22Rv1 (cell line): ENCODE measurements around the gene TTF1.

Experiments used
- ZFX ChIP-seq: fragments of 450-650 bp; IDR thresholded peaks from 2 replicates; pipeline ENCODE4 v1.6.1; 2017; ENCODE audit warnings: antibody characterized with exemption, borderline replicate concordance
- TF ChIP-seq, protein P1 (sequence below): fragments of 450-650 bp; IDR thresholded peaks from 2 replicates; pipeline ENCODE4 v1.5.1; 2017; ENCODE audit warnings: mild to moderate bottlenecking

DNA sequence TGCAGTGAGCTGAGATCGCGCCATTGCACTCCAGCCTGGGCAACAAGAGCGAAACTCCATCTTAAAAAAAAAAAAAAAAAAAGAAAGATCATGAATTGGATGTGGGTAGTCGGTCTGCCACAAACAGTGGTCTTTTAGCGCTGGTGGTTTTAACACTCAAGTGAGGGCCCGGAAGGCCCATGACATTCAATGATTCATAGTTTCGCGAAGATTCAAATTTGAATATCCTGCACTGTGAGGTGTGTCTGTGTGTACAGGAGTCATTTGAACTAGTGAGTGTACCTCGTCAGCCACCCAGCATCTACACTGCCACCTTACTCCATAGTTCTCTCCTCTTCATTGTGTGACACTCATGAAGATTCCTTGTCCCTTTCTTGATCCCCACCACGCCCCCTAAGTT, 44.6 kb upstream of the TTF1 start:
- TF ChIP-seq, protein P1, sequence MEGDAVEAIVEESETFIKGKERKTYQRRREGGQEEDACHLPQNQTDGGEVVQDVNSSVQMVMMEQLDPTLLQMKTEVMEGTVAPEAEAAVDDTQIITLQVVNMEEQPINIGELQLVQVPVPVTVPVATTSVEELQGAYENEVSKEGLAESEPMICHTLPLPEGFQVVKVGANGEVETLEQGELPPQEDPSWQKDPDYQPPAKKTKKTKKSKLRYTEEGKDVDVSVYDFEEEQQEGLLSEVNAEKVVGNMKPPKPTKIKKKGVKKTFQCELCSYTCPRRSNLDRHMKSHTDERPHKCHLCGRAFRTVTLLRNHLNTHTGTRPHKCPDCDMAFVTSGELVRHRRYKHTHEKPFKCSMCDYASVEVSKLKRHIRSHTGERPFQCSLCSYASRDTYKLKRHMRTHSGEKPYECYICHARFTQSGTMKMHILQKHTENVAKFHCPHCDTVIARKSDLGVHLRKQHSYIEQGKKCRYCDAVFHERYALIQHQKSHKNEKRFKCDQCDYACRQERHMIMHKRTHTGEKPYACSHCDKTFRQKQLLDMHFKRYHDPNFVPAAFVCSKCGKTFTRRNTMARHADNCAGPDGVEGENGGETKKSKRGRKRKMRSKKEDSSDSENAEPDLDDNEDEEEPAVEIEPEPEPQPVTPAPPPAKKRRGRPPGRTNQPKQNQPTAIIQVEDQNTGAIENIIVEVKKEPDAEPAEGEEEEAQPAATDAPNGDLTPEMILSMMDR = no peak
- no peak for TF ChIP-seq ZFX
